WERI-Rb-1 (cell line): Measurements from ENCODE around the gene NEK6.

Experiments
- DNase-seq: peaks from one replicate; pipeline ENCODE4 v3.0.0-alpha.2; 2020
- H3K27ac ChIP-seq: fragments of 250-450 bp; sonication (Bioruptor Pico); 2 replicates; pipeline ENCODE4 v1.5.1; 2020; ENCODE audit warnings: mild to moderate bottlenecking, moderate library complexity
- H3K27me3 ChIP-seq: fragments of 250-450 bp; sonication (Bioruptor Pico); 2 replicates; pipeline ENCODE4 v1.5.1; 2021; ENCODE audit warnings: mild to moderate bottlenecking, low read depth, moderate library complexity; ENCODE audit not compliant: insufficient read depth, severe bottlenecking
- H3K36me3 ChIP-seq: fragments of 250-450 bp; sonication (Bioruptor Pico); 2 replicates; pipeline ENCODE4 v1.5.1; 2020; ENCODE audit warnings: mild to moderate bottlenecking, moderate library complexity
- H3K4me3 ChIP-seq: 2 replicates; pipeline ENCODE4 v1.5.1; 2011; ENCODE audit warnings: low read depth, mild to moderate bottlenecking, control low read depth, low read length
- H3K9me3 ChIP-seq: fragments of 250-450 bp; sonication (Bioruptor Pico); 2 replicates; pipeline ENCODE4 v1.5.1; 2021; ENCODE audit warnings: mild to moderate bottlenecking, moderate library complexity; ENCODE audit not compliant: severe bottlenecking
- CTCF ChIP-seq: IDR thresholded peaks from 2 replicates; pipeline ENCODE4 v1.5.1; 2011; ENCODE audit warnings: low read depth, mild to moderate bottlenecking, control low read depth, inconsistent platforms, low read length

The NEK6 gene

GRCh38 chr9:124385623-124386022 is 127.9 kb downstream of the NEK6 start:
- H3K9me3 ChIP-seq, result no peaks in the 10 kb centered on the region
- DNase-seq, result no peak
- peaks cover 41% of the 10 kb centered on the region for H3K36me3 ChIP-seq
- H3K27me3 ChIP-seq, result no peaks in the 10 kb centered on the region
- H3K4me3 ChIP-seq, result no peak overlapping the region
- no peak overlapping the region for H3K27ac ChIP-seq
- no peak for TF ChIP-seq CTCF

GRCh38 chr9:124386201-124386600 is 128.5 kb downstream of the NEK6 start:
- Histone ChIP-seq H3K27me3 (no peaks in the 10 kb centered on the region), H3K4me3 (no peak overlapping the region), H3K36me3 (peaks cover 37% of the 10 kb centered on the region), H3K27ac (no peak overlapping the region), H3K9me3 (no peaks in the 10 kb centered on the region)
- DNase-seq, result no peak
- TF ChIP-seq CTCF, result no peak

GRCh38 chr9:124388275-124389048 is 130.7 kb downstream of the NEK6 start:
- Histone ChIP-seq H3K36me3 (peaks cover 24% of the 10 kb centered on the region), H3K4me3 (no peak overlapping the region), H3K9me3 (no peaks in the 10 kb centered on the region), H3K27ac (no peak overlapping the region), H3K27me3 (no peaks in the 10 kb centered on the region)
- DNase-seq, result no peak
- TF ChIP-seq CTCF, result no peak

GRCh38 chr9:124389146-124389939 is 131.6 kb downstream of the NEK6 start:
- Histone ChIP-seq H3K27ac (no peak overlapping the region), H3K4me3 (no peak overlapping the region), H3K36me3 (peaks cover 22% of the 10 kb centered on the region), H3K27me3 (no peaks in the 10 kb centered on the region), H3K9me3 (no peaks in the 10 kb centered on the region)
- no peak for TF ChIP-seq CTCF
- no peak for DNase-seq

- Histone ChIP-seq H3K4me3 (no peak overlapping the region), H3K36me3 (peaks cover 17% of the 10 kb centered on the region), H3K27ac (no peak overlapping the region), H3K9me3 (no peaks in the 10 kb centered on the region), H3K27me3 (no peaks in the 10 kb centered on the region)
- DNase-seq, result no peak
- TF ChIP-seq CTCF, result no peak
Measured at GRCh38 chr9:124390794-124391658, 133.3 kb downstream of the NEK6 start.
